ENCODE data around the gene MEP1A.
"Not testable (repeated sequence)": the region's sequence is repeated elsewhere in the genome, so short reads cannot be mapped to it uniquely, and the experiment has no call there.

MEP1A gene, protein sequence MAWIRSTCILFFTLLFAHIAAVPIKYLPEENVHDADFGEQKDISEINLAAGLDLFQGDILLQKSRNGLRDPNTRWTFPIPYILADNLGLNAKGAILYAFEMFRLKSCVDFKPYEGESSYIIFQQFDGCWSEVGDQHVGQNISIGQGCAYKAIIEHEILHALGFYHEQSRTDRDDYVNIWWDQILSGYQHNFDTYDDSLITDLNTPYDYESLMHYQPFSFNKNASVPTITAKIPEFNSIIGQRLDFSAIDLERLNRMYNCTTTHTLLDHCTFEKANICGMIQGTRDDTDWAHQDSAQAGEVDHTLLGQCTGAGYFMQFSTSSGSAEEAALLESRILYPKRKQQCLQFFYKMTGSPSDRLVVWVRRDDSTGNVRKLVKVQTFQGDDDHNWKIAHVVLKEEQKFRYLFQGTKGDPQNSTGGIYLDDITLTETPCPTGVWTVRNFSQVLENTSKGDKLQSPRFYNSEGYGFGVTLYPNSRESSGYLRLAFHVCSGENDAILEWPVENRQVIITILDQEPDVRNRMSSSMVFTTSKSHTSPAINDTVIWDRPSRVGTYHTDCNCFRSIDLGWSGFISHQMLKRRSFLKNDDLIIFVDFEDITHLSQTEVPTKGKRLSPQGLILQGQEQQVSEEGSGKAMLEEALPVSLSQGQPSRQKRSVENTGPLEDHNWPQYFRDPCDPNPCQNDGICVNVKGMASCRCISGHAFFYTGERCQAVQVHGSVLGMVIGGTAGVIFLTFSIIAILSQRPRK

GRCh38 chr6:46793138-46793537 is at the start of gene MEP1A:
MEP1A (plus strand) TSS chr6:46793389; CDS start chr6:46793399, 10 bp downstream.
- no peak for DNase-seq (ENCODE audit: low read depth)

DNA sequence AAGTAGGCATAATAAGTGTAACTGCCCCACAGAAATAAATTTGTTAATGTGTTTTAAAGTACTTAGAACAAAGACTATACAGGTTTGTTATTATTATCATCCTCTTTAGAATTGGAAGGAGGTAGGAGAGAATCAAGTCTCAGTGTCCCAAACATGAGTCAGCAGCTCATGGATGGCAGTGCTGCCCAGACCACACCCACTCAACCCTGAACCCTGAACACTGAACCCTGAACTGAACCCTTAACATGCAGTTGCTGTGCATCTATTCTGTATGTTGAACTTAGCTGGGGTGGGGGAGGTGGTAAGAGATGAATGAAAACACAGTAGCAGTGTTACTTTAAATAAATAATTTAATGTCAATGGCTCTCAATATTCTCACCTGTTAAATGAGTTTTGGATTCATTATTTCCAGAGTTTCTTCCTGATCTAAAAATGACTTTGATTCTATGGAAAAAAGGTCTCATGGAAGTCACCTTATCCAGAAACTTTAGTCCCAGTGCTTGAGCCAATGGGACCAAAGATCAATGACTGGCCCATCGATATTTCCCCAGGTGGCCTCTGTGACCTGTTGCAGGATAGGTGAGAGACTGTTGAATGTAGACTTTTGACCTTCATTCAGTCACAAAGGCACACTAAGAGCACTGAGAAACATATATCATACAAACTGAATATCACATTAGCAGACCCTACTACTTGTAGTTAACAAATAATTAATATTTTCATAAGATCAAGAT is 49.6 kb upstream of the MEP1A start:
- DNase-seq (ENCODE audit: low read depth): no peak

- DNase-seq (ENCODE audit: low read depth): not testable (repeated sequence)
Observed at GRCh38 chr6:46744159-46744725, 48.9 kb upstream of the MEP1A start.

DNA sequence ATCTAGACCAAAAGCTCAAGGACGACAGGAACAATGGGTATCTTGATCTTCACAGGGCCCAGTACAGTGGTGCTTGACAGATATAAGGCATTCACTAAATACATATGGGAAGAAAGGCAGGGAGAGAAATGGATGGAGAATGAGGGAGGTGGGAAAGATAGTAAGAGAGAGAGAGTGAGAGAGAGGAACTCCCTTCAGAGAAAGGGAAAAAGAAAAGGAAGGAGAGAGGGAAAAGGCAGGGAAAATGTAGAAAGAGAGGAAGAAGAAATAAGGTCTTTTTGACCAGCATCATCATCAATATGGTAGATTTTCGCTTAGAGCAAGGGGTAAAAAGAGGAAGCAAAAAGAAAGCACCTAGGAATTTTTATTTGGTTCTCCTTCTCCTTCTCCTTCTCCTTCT is 47.2 kb upstream of the MEP1A start:
- no peak for DNase-seq (ENCODE audit: low read depth)

DNA sequence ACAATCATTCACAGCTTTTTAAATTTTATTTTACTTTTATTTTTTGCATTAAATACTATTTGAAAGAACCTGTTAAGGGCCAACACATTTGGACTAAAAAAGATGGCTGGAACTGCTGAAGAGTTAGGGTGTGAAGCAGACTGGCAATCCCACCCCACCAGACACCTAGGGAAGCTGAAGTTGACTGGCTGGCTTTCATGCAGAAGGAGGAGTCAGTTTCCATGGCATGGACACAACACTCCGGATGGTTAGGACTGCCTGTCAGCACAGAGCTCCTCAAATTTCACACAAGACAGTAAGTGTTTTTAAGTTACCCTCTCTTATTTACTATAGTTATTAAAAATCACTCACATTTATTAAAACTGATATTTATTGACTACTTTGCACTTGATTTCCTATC is 46.5 kb upstream of the MEP1A start, which contains the start of gene ANKRD66:
TSS of gene ANKRD66 (plus strand) at position 238 of the 400 bp plus-strand sequence. CDS start 5,016 bp downstream, outside the sequence.
- DNase-seq (ENCODE audit: low read depth): no peak

GRCh38 chr6:46748940-46749503 is 44.2 kb upstream of the MEP1A start:
- DNase-seq (ENCODE audit: low read depth): no peak

GRCh38 chr6:46749731-46750130 is 43.5 kb upstream of the MEP1A start:
- DNase-seq (ENCODE audit: low read depth): no peak

- DNase-seq (ENCODE audit: low read depth): no peak
Observed at GRCh38 chr6:46751658-46752057, 41.5 kb upstream of the MEP1A start.

DNA sequence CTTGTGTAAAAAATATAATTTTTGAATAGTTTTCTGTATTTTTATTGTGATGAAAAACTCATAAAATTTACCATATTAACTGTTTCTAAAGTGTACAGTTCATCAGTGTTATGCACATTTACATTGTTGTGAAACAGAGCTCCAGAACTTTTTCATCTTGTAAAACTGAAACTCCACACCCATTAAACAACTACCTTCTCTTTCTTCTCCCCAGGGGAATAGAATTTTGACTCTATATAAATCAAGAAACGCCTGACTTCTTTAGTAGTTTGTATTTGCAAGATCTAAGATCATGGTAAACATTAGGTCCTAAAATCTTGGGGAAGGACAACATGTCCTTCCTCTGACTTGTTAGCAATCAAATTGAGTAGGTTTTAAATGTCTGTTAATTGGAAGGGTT is 37.3 kb upstream of the MEP1A start:
- DNase-seq (ENCODE audit: low read depth): no peak

- no peak for DNase-seq (ENCODE audit: low read depth)
Observed at GRCh38 chr6:46756469-46757213, 36.5 kb upstream of the MEP1A start.

- DNase-seq (ENCODE audit: low read depth): no peak
Observed at GRCh38 chr6:46757214-46757596, 36.0 kb upstream of the MEP1A start.

- no peak for DNase-seq (ENCODE audit: low read depth)
Observed at GRCh38 chr6:46758960-46759753, 34.0 kb upstream of the MEP1A start.

GRCh38 chr6:46760925-46761324 is 32.3 kb upstream of the MEP1A start:
- no peak for DNase-seq (ENCODE audit: low read depth)

GRCh38 chr6:46763466-46763865 is 29.7 kb upstream of the MEP1A start:
- DNase-seq (ENCODE audit: low read depth): no peak

- DNase-seq (ENCODE audit: low read depth): not testable (repeated sequence)
Observed at GRCh38 chr6:46764280-46764679, 28.9 kb upstream of the MEP1A start.

GRCh38 chr6:46764961-46765360 is 28.2 kb upstream of the MEP1A start:
- no peak for DNase-seq (ENCODE audit: low read depth)

- no peak for DNase-seq (ENCODE audit: low read depth)
Observed at GRCh38 chr6:46772016-46772415, 21.2 kb upstream of the MEP1A start.

GRCh38 chr6:46772762-46773161 is 20.4 kb upstream of the MEP1A start:
- no peak for DNase-seq (ENCODE audit: low read depth)

DNA sequence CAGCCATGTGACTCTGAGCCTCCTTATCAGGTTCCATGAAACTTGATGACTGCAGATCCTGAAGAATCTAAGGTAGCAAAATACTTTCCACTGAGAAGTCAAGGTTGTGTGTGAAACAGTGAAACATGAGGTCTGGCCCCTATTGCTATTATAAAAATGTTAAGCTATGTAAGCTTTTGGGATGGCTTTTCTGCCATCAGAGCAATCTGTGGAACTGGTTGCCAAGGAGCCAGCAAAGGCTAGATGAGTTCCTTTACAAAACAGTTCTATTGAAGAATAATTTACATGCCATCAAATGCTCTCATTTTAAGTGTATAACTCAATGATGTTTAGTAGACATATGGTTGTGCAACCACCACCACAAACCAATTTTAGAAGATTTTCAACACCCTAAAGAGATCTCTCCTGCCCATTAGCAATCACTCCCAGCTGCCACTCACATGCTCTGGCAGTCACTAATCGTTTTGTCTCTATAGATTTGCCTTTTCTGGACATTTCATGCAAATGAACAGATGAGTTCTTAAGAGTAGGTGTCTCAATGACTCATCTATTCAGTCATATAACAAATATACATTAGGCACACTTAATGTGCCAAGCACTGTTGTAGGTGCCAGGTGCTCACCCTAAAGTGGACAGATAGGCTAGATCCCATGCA is 19.9 kb upstream of the MEP1A start:
- DNase-seq (ENCODE audit: low read depth): no peak

GRCh38 chr6:46774736-46775135 is 18.5 kb upstream of the MEP1A start:
- DNase-seq (ENCODE audit: low read depth): not testable (repeated sequence)
